Sigmoid colon (tissue), 7 donors: Measurements from ENCODE around the gene ZNF277. TPM values are rescaled to one million over a fixed set of nuclear protein-coding genes. Genes with fewer than 3 reads are reported as not detected.

ENCODE experiments used
- DNase-seq: peaks from one replicate; pipeline ENCODE4 v3.0.0-alpha.2; 2019
- H3K27ac ChIP-seq, 4 donors: fragments of 200-600 bp; sonication (generic); one replicate each; pipeline ENCODE4 v1.5.1; 2016 to 2019; ENCODE audit warnings: mild to moderate bottlenecking in 1 of 4
- H3K27me3 ChIP-seq, 3 donors: fragments of 200-600 bp; sonication (generic); one replicate each; pipeline ENCODE4 v1.5.1; 2019; ENCODE audit warnings: mild to moderate bottlenecking in 1 of 3
- H3K36me3 ChIP-seq, 4 donors: fragments of 200-600 bp; sonication (generic); one replicate each; pipeline ENCODE4 v1.5.1; 2016 to 2019
- H3K4me1 ChIP-seq, 4 donors: fragments of 200-600 bp; sonication (generic); one replicate each; pipeline ENCODE4 v1.5.1; 2017 to 2019
- H3K4me3 ChIP-seq, 4 donors: fragments of 200-600 bp; sonication (generic); one replicate each; pipeline ENCODE4 v1.5.1; 2017 to 2019; ENCODE audit warnings: mild to moderate bottlenecking in 2 of 4, moderate library complexity in 1 of 4
- H3K9me3 ChIP-seq, 4 donors: fragments of 200-600 bp in 3 of 4; sonication (generic) in 3 of 4; one replicate each; pipeline versions ENCODE4 v1.5.1 to v1.6.1; 2013 to 2019
- EP300 ChIP-seq, 4 donors: sonication (generic); formaldehyde crosslinking; IDR thresholded peaks; one replicate each; pipeline ENCODE4 v1.6.1; 2017; ENCODE audit warnings: antibody characterized with exemption in 4 of 4
- POLR2A ChIP-seq, 2 donors: fragments of 450-650 bp; IDR thresholded peaks; one replicate each; pipeline ENCODE4 v1.6.1; 2016; ENCODE audit warnings: antibody characterized with exemption in 2 of 2, mild to moderate bottlenecking in 2 of 2, moderate library complexity in 2 of 2
- POLR2AphosphoS5 ChIP-seq, 4 donors: sonication (generic); formaldehyde crosslinking; IDR thresholded peaks; one replicate each; pipeline ENCODE4 v1.6.1; 2017; ENCODE audit warnings: antibody characterized with exemption in 4 of 4
- WGBS, 2 donors: extraction: QIAGEN DNeasy Blood & Tissue Kit; methylation state at CpG; one replicate each; pipeline ENCODE4 v1.1.7; 2013; 5-methylcytosine and 5-hydroxymethylcytosine counted together
- intact Hi-C: fragments of 100-400 bp; cut with DNase I; formaldehyde crosslinking; loops from one replicate; pipeline ENCODE4 v1.15.1; 2023
- polyA plus RNA-seq, 3 donors: library from polyadenylated mRNA; stranded (reverse); fragments of 200-250 nt; gene quantifications; one replicate each; pipeline ENCODE4 v1.2.3, GENCODE V29; 2013
- total RNA-seq, 4 donors: library from RNA; depleted of rRNA; stranded (reverse); fragments of >200 nt; gene quantifications; one replicate each; pipeline ENCODE4 v1.1.0, GENCODE V29; 2016
- TF ChIP-seq, protein P1 (sequence below), 4 experiments: fragments of 450-650 bp in 3 of 4; fragments of 200-600 bp in 1 of 4; IDR thresholded peaks; one replicate each; pipeline ENCODE4 v1.5.1; 2016 to 2019; ENCODE audit warnings: antibody characterized with exemption in 4 of 4, mild to moderate bottlenecking in 3 of 4, moderate library complexity in 2 of 4
- donor health status: healthy with polysubstance abuse.
- donor health status: Bipolar disorder and iron deficiency.
- donor health status: healthy.

The ZNF277 gene
- total and polyA plus RNA-seq, 7 donors: 15.8 to 49.3 (median 39.0) TPM

DNA sequence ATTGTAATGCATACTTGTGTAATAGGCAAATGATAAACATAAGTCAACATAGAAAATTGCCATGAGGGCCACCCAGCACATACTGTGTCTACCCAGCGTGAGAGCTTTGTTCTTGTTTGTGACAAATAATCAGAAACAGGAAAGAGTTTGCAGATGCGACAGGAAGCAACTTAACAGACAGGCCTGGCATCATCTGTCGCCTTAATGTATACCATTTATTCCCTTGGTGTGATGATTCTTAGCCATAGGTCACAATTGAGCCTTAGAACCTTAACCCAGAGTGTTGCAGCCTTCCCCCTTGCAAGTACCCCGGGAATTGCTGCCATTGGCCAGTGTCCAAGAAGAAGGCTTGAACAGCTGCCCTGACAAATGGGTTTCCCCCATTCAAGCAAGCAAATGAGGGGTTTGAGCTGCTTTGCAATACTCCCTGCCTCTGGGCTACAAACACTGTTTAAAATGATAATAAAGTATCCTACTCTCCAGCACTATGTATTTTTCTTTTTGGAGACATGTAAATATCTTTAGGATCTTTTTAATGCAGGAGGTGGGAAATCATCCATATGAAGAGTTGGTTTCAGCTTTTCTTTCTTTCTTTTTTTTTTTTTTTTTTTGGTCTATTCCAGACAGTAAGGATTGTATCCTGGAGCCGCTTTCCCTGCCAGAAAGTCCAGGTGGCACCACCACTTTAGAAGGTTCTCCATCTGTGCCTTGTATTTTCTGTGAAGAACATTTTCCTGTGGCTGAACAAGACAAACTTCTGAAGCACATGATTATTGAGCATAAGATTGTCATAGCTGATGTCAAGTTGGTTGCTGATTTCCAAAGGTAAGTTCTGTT lies 80.0 kb downstream of the ZNF277 start:
- Histone ChIP-seq H3K4me1 (no peaks in the 10 kb centered on the region), H3K9me3 (no peaks in the 10 kb centered on the region), H3K27me3 (no peaks in the 10 kb centered on the region), H3K27ac (no peak overlapping the region), H3K36me3 (peaks cover 0 to 22% (median 1%) of the 10 kb centered on the region in 4 donors), H3K4me3 (no peak overlapping the region)
- TF ChIP-seq POLR2A (IDR thresholded peaks at IDR 0.05): no peak
- TF ChIP-seq EP300 (IDR thresholded peaks at IDR 0.05): no peak
- TF ChIP-seq, protein P1, sequence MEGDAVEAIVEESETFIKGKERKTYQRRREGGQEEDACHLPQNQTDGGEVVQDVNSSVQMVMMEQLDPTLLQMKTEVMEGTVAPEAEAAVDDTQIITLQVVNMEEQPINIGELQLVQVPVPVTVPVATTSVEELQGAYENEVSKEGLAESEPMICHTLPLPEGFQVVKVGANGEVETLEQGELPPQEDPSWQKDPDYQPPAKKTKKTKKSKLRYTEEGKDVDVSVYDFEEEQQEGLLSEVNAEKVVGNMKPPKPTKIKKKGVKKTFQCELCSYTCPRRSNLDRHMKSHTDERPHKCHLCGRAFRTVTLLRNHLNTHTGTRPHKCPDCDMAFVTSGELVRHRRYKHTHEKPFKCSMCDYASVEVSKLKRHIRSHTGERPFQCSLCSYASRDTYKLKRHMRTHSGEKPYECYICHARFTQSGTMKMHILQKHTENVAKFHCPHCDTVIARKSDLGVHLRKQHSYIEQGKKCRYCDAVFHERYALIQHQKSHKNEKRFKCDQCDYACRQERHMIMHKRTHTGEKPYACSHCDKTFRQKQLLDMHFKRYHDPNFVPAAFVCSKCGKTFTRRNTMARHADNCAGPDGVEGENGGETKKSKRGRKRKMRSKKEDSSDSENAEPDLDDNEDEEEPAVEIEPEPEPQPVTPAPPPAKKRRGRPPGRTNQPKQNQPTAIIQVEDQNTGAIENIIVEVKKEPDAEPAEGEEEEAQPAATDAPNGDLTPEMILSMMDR (IDR thresholded peaks at IDR 0.05): no peak
- no peak for TF ChIP-seq POLR2AphosphoS5 (IDR thresholded peaks at IDR 0.05)
- no peak for DNase-seq
- WGBS, 2 donors: 62 to 77% methylated on average over 5 of the region's 5 CpGs
- intact Hi-C loops: no loop called here

DNA sequence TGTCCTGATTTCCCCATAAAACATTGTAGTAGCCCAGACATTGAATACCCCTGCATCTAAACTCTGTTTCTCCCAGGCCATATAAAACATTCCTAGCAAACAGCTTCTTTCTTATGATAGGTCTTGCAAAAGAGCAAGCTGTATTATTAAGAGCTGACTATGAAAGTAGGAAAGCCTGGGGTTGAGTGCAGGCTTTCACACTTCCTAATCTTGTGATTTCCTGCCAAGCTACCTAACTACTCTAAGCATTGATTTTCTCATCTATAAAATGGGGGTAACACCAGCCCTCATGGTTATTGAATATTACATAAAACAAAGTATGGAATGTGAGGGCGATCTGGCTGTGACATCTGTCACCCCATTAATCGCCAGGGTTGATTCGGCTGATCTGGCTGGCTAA lies 81.8 kb downstream of the ZNF277 start:
- TF ChIP-seq EP300 (IDR thresholded peaks at IDR 0.05): no peak
- TF ChIP-seq POLR2A (IDR thresholded peaks at IDR 0.05): no peak
- Histone ChIP-seq H3K36me3 (peaks cover 0 to 22% (median 1%) of the 10 kb centered on the region in 4 donors), H3K27me3 (no peaks in the 10 kb centered on the region), H3K27ac (no peak overlapping the region), H3K4me3 (no peak overlapping the region), H3K4me1 (no peaks in the 10 kb centered on the region), H3K9me3 (no peaks in the 10 kb centered on the region)
- intact Hi-C loops: no loop called here
- WGBS, 2 donors: 94 to 97% methylated on average over 3 of the region's 3 CpGs
- no peak for DNase-seq

DNA sequence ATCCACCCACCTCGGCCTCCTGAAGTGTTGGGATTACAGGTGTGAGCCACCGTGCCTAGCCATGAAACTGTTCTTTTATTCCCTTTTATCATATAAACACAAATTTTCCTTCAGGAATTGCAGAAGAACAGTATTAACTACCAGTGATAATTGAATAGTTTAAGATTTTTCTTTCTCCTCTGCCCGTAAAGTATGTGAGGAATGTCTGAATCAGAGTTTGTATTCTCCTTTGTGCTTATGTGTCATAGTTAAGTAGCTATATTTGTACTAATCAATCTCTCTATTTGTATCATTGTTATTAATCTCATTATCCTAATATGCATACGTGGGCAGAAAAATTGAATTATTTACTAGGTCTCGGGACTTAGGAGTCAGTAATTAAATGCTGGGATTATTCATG lies 83.6 kb downstream of the ZNF277 start:
- 96 to 98% methylated on average over 5 of the region's 5 CpGs for WGBS, 2 donors
- Histone ChIP-seq H3K27ac (no peak overlapping the region), H3K36me3 (peaks cover 0 to 22% (median 1%) of the 10 kb centered on the region in 4 donors), H3K27me3 (no peaks in the 10 kb centered on the region), H3K9me3 (no peaks in the 10 kb centered on the region), H3K4me1 (no peaks in the 10 kb centered on the region), H3K4me3 (no peak overlapping the region)
- DNase-seq: no peak
- intact Hi-C loops: no loop called here
- TF ChIP-seq EP300 (IDR thresholded peaks at IDR 0.05): no peak

DNA sequence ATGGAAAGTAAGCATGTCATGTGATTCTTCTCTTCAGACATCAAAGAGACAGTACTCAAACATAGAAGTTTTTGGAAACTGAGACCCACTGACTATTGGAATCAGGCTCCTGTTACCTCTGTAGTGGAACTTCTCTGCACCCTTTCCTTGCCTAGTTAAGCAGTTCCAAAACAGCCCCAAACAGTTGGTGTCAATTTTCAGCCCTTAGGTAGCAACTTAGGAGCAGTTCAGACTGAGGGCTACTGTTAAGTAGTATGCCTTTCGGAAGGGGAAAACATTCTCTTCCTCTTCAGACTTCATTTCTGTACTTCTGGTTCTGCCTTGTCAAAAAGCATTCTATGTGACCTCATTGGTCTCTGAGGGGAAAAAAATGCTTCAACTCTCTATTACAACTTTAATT lies 85.7 kb downstream of the ZNF277 start:
- TF ChIP-seq, protein P1 (IDR thresholded peaks at IDR 0.05): no peak
- TF ChIP-seq POLR2AphosphoS5 (IDR thresholded peaks at IDR 0.05) (no peak), POLR2A (IDR thresholded peaks at IDR 0.05) (no peak), EP300 (IDR thresholded peaks at IDR 0.05) (no peak)

DNA sequence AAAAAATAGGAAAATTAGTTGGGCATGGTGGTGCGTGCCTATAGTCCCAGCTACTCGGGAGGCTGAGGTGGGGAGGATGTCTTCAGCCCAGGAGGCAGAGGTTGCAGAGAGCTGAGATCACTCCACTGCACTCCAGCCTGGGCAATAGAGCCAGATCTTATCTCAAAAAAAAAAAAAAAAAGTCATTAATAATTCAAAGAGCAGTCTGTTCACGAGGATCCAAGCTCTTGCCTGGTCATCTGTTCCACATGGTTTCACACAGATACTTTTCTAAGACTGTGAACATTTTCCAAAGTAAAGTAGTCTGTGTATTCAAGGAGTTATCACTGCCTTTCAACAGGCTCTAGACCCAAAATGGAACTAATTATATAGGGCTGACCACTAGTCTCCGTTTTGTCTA lies 86.9 kb downstream of the ZNF277 start:
- Histone ChIP-seq H3K27ac (no peak overlapping the region), H3K9me3 (no peaks in the 10 kb centered on the region), H3K27me3 (no peaks in the 10 kb centered on the region), H3K4me3 (no peak overlapping the region), H3K36me3 (peaks cover 0 to 7% (median 1%) of the 10 kb centered on the region in 4 donors), H3K4me1 (no peaks in the 10 kb centered on the region)
- TF ChIP-seq, protein P1 (IDR thresholded peaks at IDR 0.05): no peak
- TF ChIP-seq POLR2AphosphoS5 (IDR thresholded peaks at IDR 0.05) (no peak), EP300 (IDR thresholded peaks at IDR 0.05) (no peak), POLR2A (IDR thresholded peaks at IDR 0.05) (no peak)
- intact Hi-C loops: no loop called here
- no peak for DNase-seq
- WGBS, 2 donors: 96% methylated on average over 4 of the region's 4 CpGs

More for the DNA sequence above, 85.7 kb downstream of the ZNF277 start:
- no peak for DNase-seq
- H3K4me3 ChIP-seq: no peak overlapping the region
- peaks cover 0 to 20% (median 1%) of the 10 kb centered on the region in 4 donors for H3K36me3 ChIP-seq
- H3K27me3 ChIP-seq: no peaks in the 10 kb centered on the region
- 94 to 97% methylated on average over 1 of the region's 1 CpG for WGBS, 2 donors
- no peaks in the 10 kb centered on the region for H3K9me3 ChIP-seq
- H3K4me1 ChIP-seq: no peaks in the 10 kb centered on the region
- intact Hi-C loops: no loop called here
- H3K27ac ChIP-seq: no peak overlapping the region
